H4 (cell line): Measurements from ENCODE around the gene POLR1A. TPM values are rescaled to one million over a fixed set of nuclear protein-coding genes. Genes with fewer than 3 reads are reported as not detected.

Experiments
- DNase-seq: peaks from one replicate; pipeline ENCODE4 v3.0.0-alpha.2; 2015; ENCODE audit warnings: low spot score
- total RNA-seq: library from RNA; depleted of rRNA; stranded (reverse); fragments of >200 nt; shearing (Covaris generic); gene quantifications from 2 replicates; pipeline ENCODE4 v1.2.3, GENCODE V29; 2014; rRNA removed

Gene POLR1A
- total RNA-seq, 1 experiment from 2014 or later, result 18.9 TPM

DNA sequence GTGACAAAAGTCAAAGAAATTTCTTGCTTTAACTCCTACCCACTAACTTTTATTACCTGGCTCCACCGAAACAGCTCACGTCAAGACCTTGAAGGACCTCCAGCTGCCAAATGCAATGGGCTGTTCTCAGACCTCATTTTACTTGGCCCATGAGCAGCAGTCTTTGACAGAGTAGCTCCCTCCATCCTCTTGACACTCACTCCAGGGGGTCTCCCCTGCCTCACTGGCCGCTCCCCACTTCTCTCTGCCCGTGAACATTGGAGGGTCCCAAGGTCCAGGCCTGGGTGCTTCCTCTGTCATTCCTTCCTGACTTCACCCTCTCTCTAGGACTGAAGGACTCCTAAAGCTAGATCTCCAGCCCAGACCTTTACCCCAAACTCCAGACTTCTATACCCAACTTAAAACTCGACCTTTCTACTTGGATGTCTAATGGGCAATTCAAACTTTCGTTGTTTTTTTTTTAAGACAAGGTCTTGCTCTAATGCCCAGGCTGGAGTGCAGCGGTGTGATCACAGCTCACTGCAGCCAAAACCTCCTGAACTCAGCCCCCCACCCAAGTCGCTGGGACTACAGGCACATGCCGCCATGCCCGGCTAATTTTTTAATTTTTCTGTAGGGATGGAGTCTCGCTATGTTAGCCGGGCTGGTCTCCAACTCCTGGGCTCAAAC is 124.0 kb downstream of the POLR1A start:
- no peak for DNase-seq

GRCh38 chr2:85978883-85979780 is 126.6 kb downstream of the POLR1A start:
- DNase-seq, result no peak

- no peak for DNase-seq
These were observed 129.4 kb downstream of the POLR1A start for GRCh38 chr2:85976106-85976920.

DNA sequence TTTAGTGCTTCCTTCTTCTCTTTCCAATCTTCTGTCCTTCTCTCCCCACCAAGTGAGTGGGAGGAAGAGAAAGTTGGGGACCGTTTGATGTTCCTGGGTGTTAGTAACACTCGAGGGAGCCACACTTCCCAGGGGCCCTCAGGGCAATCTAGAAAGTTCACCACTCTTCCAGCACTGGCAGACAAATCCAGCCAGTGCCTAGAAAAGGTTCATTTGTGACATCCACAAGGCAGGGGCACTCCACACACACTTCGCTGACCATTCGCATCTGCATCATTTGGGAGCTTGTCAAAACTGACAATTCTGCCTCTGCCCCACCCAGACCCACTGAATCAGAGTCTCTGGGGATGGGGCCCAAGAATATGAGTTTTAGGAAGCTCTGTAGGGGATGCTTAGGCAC is 130.1 kb downstream of the POLR1A start:
- no peak for DNase-seq

DNA sequence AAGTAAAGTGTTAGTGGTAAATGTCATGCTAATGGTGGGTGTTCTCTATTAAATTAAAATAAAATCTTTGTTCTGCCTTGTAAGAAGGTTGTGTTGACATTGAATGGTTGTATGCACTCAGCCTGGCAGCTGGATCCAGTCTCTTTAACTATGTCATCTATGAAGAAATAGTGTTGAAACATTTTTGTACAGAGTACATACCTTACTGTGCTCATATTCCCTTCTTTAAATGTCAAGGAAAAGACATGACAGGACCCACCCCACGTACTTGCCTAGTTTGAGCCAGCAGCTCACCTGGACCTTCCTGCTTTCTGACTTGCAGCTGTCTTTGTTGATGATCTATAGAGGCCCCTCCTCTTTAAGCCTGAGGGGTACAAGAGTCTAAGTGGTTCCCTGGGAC is 131.3 kb downstream of the POLR1A start:
- DNase-seq, result no peak

GRCh38 chr2:85972355-85972754 is 133.3 kb downstream of the POLR1A start:
- DNase-seq, result no peak

- no peak for DNase-seq
These were observed 134.3 kb downstream of the POLR1A start for GRCh38 chr2:85971366-85971765.

Other genes with a start within 250 kb of the POLR1A start
- gene ST3GAL5, start 216.9 kb downstream of the POLR1A start, total RNA-seq, result 17.7 TPM in 2 replicates
- 49.5 and 56.0 TPM in 2 replicates for gene PTCD3, start 349 bp upstream of the POLR1A start, total RNA-seq
- gene IMMT, start 89.6 kb upstream of the POLR1A start, total RNA-seq, result 57.9 and 77.3 TPM in 2 replicates
- gene MRPL35, start 93.6 kb upstream of the POLR1A start, total RNA-seq, result 86.1 and 92.3 TPM in 2 replicates
- gene REEP1, start 231.7 kb upstream of the POLR1A start, total RNA-seq, result 1.6 and 1.8 TPM in 2 replicates